ACC112 (cell line): Measurements from ENCODE around the gene SLC35B2.
"Not testable (repeated sequence)": the region's sequence is repeated elsewhere in the genome, so short reads cannot be mapped to it uniquely, and the experiment has no call there.

ENCODE experiments used
- H2AFZ ChIP-seq: fragments of 200-600 bp; sonication (generic); one replicate; pipeline ENCODE4 v1.6.0; 2017; ENCODE audit warnings: antibody characterized with exemption, low read length; ENCODE audit not compliant: unreplicated experiment
- H3K27ac ChIP-seq: fragments of 200-600 bp; sonication (generic); 2 replicates; pipeline ENCODE4 v1.5.1; 2014; ENCODE audit warnings: low read depth, mild to moderate bottlenecking, antibody characterized with exemption, low read length, moderate library complexity
- H3K27me3 ChIP-seq: fragments of 200-600 bp; sonication (generic); 2 replicates; pipeline ENCODE4 v1.6.1; 2014; ENCODE audit warnings: mild to moderate bottlenecking, antibody characterized with exemption, low read length, moderate library complexity, mixed read lengths; ENCODE audit not compliant: insufficient read depth
- H3K36me3 ChIP-seq: fragments of 200-600 bp; sonication (generic); 2 replicates; pipeline ENCODE4 v1.6.1; 2016; ENCODE audit warnings: mild to moderate bottlenecking, antibody characterized with exemption, low read length, moderate library complexity, mixed read lengths; ENCODE audit not compliant: insufficient read depth
- H3K4me1 ChIP-seq: fragments of 200-600 bp; sonication (generic); one replicate; pipeline ENCODE4 v1.6.1; 2016; ENCODE audit warnings: low read length, mixed read lengths; ENCODE audit not compliant: insufficient read depth, unreplicated experiment, control insufficient read depth
- H3K4me3 ChIP-seq: fragments of 200-600 bp; sonication (generic); 2 replicates; pipeline ENCODE4 v1.5.1; 2014; ENCODE audit warnings: mild to moderate bottlenecking, low read depth, low read length
- H3K79me2 ChIP-seq: fragments of 200-600 bp; sonication (generic); one replicate; pipeline ENCODE4 v1.6.0; 2016; ENCODE audit warnings: low read length; ENCODE audit not compliant: control insufficient read depth, unreplicated experiment, insufficient read depth

SLC35B2 gene

GRCh38 chr6:44232676-44233566, 24.4 kb downstream of the SLC35B2 start:
- no peaks in the 10 kb centered on the region for H3K27me3 ChIP-seq
- peaks cover 35% of the 10 kb centered on the region for H3K4me1 ChIP-seq
- H3K79me2 ChIP-seq = no peaks in the 10 kb centered on the region
- no peak overlapping the region for H2AFZ ChIP-seq
- no peak overlapping the region for H3K4me3 ChIP-seq
- H3K36me3 ChIP-seq = no peaks in the 10 kb centered on the region
- H3K27ac ChIP-seq = no peak overlapping the region

- H3K4me3 ChIP-seq, H3K27me3 ChIP-seq, H3K36me3 ChIP-seq, H3K79me2 ChIP-seq, H2AFZ ChIP-seq, H3K27ac ChIP-seq: not testable (repeated sequence)
- peaks cover 28% of the 10 kb centered on the region for H3K4me1 ChIP-seq
These were observed 25.9 kb downstream of the SLC35B2 start for GRCh38 chr6:44231426-44231825.

- no peaks in the 10 kb centered on the region for H3K27me3 ChIP-seq
- H3K4me1 ChIP-seq = peaks cover 23% of the 10 kb centered on the region
- peaks cover 13% of the 10 kb centered on the region for H3K79me2 ChIP-seq
- H3K36me3 ChIP-seq = no peaks in the 10 kb centered on the region
- H3K4me3 ChIP-seq = no peak overlapping the region
- H3K27ac ChIP-seq = no peak overlapping the region
- H2AFZ ChIP-seq = no peak overlapping the region
These were observed 27.2 kb downstream of the SLC35B2 start for GRCh38 chr6:44230034-44230675.

- peaks cover 20% of the 10 kb centered on the region for H3K79me2 ChIP-seq
- no peaks in the 10 kb centered on the region for H3K27me3 ChIP-seq
- no peaks in the 10 kb centered on the region for H3K36me3 ChIP-seq
- peaks cover 20% of the 10 kb centered on the region for H3K4me1 ChIP-seq
- no peak overlapping the region for H3K4me3 ChIP-seq
- H2AFZ ChIP-seq = no peak overlapping the region
- H3K27ac ChIP-seq = no peak overlapping the region
These were observed 27.8 kb downstream of the SLC35B2 start for GRCh38 chr6:44229376-44230033.

- Histone ChIP-seq H3K27ac (no peak overlapping the region), H3K79me2 (peaks cover 22% of the 10 kb centered on the region), H3K27me3 (no peaks in the 10 kb centered on the region), H3K4me3 (no peak overlapping the region), H3K4me1 (peaks cover 16% of the 10 kb centered on the region), H2AFZ (no peak overlapping the region), H3K36me3 (no peaks in the 10 kb centered on the region)
These were observed 28.5 kb downstream of the SLC35B2 start for GRCh38 chr6:44228836-44229235.

GRCh38 chr6:44228433-44228832, 28.9 kb downstream of the SLC35B2 start:
- Histone ChIP-seq H3K4me3 (no peak overlapping the region), H3K4me1 (peaks cover 12% of the 10 kb centered on the region), H3K36me3 (no peaks in the 10 kb centered on the region)

GRCh38 chr6:44228031-44228430, 29.3 kb downstream of the SLC35B2 start:
- no peak overlapping the region for H3K4me3 ChIP-seq
- peaks cover 8% of the 10 kb centered on the region for H3K4me1 ChIP-seq
- H3K79me2 ChIP-seq = peaks cover 22% of the 10 kb centered on the region
- H2AFZ ChIP-seq = no peak overlapping the region
- H3K27ac ChIP-seq = no peak overlapping the region
- H3K36me3 ChIP-seq = no peaks in the 10 kb centered on the region
- no peaks in the 10 kb centered on the region for H3K27me3 ChIP-seq

More at GRCh38 chr6:44228433-44228832, 28.9 kb downstream of the SLC35B2 start:
- Histone ChIP-seq H3K27ac (no peak overlapping the region), H3K27me3 (no peaks in the 10 kb centered on the region), H3K79me2 (peaks cover 22% of the 10 kb centered on the region), H2AFZ (no peak overlapping the region)

- no peaks in the 10 kb centered on the region for H3K36me3 ChIP-seq
These were observed 30.1 kb downstream of the SLC35B2 start for GRCh38 chr6:44227148-44227793.

GRCh38 chr6:44226368-44227147, 30.8 kb downstream of the SLC35B2 start:
- Histone ChIP-seq H3K36me3 (no peaks in the 10 kb centered on the region), H3K4me3 (no peak overlapping the region), H3K27me3 (no peaks in the 10 kb centered on the region), H3K79me2 (peaks cover 22% of the 10 kb centered on the region), H3K27ac (no peak overlapping the region), H3K4me1 (peaks cover 19% of the 10 kb centered on the region), H2AFZ (no peak overlapping the region)

More at GRCh38 chr6:44227148-44227793, 30.1 kb downstream of the SLC35B2 start:
- H3K79me2 ChIP-seq = peaks cover 22% of the 10 kb centered on the region
- no peaks in the 10 kb centered on the region for H3K27me3 ChIP-seq
- H2AFZ ChIP-seq = no peak overlapping the region
- peaks cover 13% of the 10 kb centered on the region for H3K4me1 ChIP-seq
- no peak overlapping the region for H3K4me3 ChIP-seq
- no peak overlapping the region for H3K27ac ChIP-seq
